Activated CD4-positive, alpha-beta T cell treated with anti-CD3 and anti-CD28 coated beads, Interleukin-2, amount 50 U/mL, for 48 hours (primary cell): Measurements from ENCODE around the gene MEX3A.
"Not testable (repeated sequence)": the region's sequence is repeated elsewhere in the genome, so short reads cannot be mapped to it uniquely, and the experiment has no call there.

Experiments used
- DNase-seq, 2 experiments: peaks; one replicate each; pipeline ENCODE4 v3.0.0-alpha.2; 2020

Gene MEX3A

DNA sequence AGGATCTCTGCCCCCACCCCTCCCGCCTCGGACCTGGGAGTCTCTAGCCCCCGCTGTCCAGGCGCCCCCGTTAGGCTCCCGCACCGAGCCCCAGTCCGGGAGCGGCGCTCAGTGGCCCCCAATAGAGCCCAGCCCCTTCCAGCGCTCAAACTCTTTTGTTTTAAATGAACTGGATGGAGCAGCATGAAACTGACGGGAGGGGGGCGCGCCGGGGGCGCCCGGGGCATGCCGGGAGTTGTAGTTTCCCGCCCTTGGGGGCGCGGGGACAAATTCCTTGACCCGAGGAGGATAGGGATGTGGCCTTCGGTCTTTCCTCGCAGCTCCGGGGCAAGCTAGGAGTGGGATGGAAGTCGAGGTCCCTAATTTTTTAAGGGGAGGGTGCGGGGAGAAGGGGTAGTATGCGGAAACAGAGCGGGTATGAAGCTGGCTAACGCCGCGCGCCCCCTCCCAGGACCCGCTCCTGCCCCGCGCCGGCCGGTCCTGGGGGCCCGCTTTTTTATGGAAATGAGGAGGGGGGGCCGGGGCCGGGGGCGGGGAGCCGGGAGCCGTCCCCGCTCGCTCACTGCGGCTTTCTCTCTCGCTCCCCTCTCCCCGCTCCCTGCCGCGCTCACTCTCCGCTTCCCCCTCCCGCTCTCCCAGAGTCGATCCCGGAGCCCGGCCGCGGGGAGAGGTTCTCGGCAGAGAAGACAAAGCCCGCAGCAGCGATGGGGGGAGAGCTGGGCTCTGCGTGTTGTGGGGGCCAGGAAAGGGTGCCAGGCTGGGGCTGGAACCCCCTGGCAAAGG, at the start of gene MEX3A:
Gene MEX3A (minus strand): TSS at position 157 of the 783 bp plus-strand sequence. CDS start 467 bp downstream, outside the sequence.
- peak; percentile 67 to 76 for DNase-seq

- no peak for DNase-seq
Observed at GRCh38 chr1:156130578-156130942, 48.3 kb upstream of the MEX3A start.

GRCh38 chr1:156129687-156130577, 47.7 kb upstream of the MEX3A start:
- peak; percentile 88 to 93 for DNase-seq

- DNase-seq: no peak
Observed at GRCh38 chr1:156128654-156129597, 46.7 kb upstream of the MEX3A start.

- DNase-seq: no peak
Observed at GRCh38 chr1:156128308-156128653, 46.0 kb upstream of the MEX3A start.

DNA sequence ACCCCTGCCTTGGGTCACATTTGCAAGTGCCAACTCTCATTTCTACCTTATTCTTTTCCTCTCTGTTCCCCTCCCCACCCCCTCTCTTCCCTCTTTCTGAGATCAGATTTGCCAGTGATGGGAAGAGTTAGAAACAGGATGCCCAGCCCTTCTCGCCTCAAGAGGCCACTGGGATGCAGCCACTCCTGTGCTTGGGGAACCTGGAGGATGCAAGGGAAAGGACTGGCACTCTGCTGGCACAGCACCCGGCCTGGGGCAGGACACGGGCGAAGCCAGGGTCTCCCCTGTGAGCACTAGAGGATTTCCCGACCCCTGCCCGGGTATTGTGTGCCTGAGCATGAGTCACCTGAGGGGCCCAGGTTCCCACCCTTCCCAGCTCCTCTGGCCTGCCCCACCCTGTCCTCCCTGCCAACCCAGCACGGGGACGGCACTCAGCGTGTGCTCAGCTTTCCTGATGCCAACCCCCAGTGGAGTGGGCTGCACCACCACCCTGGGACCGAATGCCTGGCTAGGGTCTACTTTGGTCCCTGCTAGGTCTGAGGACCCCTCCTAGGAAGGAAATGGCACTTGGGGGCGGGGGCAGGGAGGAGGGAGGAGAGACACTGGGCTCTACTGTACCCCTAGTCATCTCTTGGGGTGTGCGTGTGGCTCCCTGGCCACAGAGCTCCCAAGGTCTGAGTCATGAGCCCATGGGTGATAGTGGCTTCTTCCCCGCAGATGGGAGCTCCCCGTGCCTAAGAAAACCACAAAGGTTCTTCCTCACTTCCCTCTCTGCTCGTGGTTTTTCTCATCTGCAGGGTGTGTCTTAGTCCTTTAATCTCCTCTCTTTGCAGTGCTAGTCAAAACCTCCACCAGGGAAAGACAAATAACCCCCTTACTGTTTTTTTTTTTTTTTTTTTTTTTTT, 44.6 kb upstream of the MEX3A start:
- DNase-seq: peak; percentile 84 to 89

- DNase-seq: peak; percentile 57 to 70
Observed at GRCh38 chr1:156126043-156126629, 43.9 kb upstream of the MEX3A start.

DNA sequence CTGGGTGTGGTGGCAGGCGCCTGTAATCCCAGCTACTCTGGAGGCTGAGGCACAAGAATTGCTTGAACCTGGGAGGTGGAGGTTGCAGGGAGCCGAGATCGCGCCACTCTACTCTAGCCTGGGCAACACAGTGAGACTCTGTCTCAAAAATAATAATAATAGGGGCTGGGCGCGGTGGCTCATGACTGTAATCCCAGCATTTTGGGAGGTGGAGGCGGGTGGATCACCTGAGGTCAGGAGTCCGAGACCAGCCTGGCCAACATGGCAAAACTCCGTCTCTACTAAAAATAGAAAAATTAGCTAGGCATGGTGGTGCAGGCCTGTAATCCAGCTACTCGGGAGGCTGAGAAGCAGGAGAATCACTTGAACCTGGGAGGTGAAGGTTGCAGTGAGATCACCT, 43.3 kb upstream of the MEX3A start:
- not testable (repeated sequence) for DNase-seq

DNA sequence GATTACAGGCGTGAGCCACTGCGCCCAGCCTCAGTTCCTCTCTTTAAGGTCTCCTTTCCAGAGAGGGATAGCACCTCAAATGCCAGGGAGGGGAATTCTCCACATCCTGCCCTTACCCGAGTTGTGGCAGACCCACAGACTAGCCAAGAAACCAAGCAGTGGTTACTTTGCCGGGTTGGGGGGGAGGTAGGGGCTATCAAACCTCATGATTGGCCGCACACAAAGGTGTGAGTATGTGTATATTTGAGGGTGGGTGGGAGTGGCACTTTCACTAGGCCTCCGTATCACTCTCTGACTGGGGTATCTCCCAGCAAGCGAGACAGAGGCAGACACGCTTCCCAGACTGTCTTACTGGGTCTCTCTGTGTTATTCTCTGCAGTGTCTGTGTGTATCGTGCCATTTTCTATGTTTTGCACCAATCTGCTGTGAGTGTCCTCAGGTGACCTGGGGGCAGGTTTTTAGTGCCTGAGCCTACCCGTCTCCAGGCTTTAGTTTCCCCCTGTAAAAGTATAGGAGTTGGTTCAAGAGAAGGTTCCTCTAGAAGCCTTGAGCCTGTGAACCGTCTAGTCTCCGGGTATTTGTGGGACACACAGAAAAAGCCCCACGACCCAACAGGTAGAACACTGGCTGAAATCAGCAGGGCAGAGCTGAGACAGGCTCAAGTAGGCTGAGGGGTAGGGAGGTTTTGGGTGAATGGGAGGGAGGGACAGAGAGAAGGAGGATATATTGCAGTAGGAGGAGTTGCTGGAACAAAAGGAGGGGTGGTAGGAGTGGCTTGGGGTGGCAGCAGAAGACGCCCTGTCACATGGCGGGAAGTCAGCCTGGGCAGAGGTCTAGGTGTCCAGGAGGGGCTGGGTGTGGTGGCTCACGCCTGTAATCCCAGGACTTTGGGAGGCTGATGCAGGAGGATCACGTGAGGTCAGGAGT, 42.6 kb upstream of the MEX3A start:
- peak in 1 of 2 experiments; percentile 45 for DNase-seq

GRCh38 chr1:156123356-156124196, 41.3 kb upstream of the MEX3A start:
- DNase-seq: peak; percentile 71 to 76

- DNase-seq: no peak
Observed at GRCh38 chr1:156122519-156123355, 40.5 kb upstream of the MEX3A start.

DNA sequence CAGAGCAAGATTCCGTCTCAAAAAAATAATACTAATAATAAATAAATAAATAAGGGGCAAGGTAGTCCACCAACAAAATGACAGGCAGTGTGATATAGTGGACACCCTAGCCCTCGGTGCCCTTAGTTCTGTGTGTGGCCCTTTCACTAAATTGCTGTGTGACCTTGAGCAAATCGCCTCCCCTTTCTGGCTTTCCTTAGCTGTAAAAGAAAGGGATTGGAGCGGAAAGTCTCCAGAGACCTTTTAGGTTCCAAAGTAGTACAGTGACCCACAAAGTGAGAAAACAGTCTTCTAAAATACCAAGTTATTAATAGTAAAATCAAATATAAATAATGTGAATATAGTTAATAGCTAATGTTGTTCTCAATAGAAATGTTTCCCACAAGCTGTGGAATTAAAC, 39.8 kb upstream of the MEX3A start:
- no peak for DNase-seq

DNA sequence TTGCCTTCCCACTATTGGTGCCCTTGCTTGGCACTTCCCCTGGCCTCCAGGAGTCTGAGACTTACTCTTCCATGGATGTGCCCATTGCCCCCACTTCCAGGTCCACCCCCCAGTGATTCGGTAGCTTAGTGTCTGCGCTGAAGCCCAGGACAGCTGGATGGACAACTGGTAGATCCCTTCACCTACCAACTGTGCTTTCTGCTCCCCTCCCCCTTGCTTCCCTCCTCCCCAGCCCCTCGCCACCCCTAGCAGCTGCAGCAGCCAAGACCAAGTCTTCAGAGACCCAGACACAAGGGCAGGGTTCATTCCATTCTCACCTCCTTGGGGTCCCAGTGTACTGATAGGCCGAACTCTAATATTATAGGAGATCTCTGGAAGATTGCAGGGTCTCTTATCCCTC, 39.2 kb upstream of the MEX3A start:
- DNase-seq: no peak

- not testable (repeated sequence) for DNase-seq
Observed at GRCh38 chr1:156121005-156121404, 38.7 kb upstream of the MEX3A start.

GRCh38 chr1:156120318-156120717, 38.1 kb upstream of the MEX3A start:
- DNase-seq: no peak

DNA sequence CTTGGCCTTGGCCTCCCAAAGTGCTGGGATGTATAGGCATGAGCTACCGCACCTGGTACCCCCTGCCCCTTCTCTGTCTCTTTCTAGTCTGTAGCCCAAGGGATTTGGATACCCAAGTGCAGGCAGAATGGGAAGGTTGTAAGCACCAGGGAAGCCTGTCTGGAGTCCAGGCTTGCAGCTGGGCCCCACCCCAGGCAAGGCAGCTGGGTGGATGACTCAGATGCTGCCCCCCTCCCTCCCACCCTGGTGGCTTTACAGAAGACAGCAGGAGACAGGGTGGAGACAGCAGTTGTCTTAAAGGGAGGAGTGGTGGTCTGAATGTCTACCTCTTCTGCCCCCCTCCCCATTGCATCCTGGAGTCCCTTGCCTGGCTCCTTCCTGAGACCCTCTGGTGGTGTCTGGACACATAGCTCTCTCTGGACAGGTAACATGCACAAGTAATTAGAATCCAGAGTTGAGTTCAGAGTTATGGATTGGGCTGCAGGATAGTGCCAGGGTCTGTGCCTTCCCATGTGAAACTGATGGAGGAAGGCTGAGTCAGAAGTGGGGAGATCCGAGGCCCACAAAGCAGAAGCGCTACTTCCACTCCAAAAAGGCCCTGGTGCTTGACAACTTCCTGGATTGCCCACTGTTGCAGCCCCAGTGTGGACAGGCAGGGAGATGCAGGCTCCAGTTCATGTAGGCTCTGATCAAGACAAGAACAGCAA, 37.4 kb upstream of the MEX3A start:
- DNase-seq: no peak

DNA sequence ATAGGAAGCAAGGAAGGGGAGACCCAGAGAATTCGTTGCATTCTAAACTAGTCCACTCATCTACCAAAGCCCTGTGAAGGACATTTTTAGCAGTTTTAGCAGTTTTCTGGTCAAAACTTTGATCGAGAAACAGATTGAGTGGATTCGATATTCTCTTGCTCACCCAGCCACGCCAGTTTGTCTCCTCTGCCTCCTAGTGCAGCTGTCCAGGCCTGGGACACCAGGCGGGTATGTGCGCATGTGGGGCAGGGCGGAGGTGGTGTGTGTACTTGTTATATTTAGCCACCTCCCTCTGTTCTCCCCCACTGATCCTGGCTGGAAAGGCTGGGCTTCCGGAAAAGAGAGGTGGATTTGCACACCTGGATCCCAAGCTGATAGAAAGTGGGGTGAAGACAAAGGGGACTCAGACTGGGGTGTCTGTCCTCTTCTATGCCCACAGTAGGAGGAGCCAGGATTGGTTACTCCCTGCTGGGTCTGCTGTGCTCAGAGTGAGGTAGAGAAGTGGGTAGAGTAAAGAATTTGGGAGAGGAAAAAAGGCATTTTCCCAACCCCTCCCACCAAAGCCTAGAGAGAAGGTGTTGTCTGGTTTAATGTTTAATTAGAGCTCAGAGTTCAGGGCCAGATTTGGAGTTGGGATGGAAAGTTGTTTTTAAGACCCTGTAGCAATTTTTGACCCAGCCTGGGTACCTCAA, 36.1 kb upstream of the MEX3A start:
- no peak for DNase-seq
